GM19023 (cell line): Measurements from ENCODE around the gene SLC24A3.

ENCODE experiments used
- ATAC-seq: cut with Tn5 transposase; IDR thresholded peaks from one replicate; pipeline ENCODE4 v1.9.1; 2021; ENCODE audit warnings: mild to moderate bottlenecking, moderate library complexity; ENCODE audit not compliant: unreplicated experiment

SLC24A3 gene

GRCh38 chr20:19451231-19451922, 238.9 kb downstream of the SLC24A3 start:
- no peak for ATAC-seq

- no peak for ATAC-seq
These were observed 239.5 kb downstream of the SLC24A3 start for GRCh38 chr20:19451923-19452295.

GRCh38 chr20:19453410-19453809, 241.0 kb downstream of the SLC24A3 start:
- ATAC-seq, result no peak

GRCh38 chr20:19453862-19454261, 241.4 kb downstream of the SLC24A3 start:
- ATAC-seq, result no peak

- ATAC-seq, result no peak
These were observed 244.4 kb downstream of the SLC24A3 start for GRCh38 chr20:19456595-19457395.

GRCh38 chr20:19457611-19458010, 245.2 kb downstream of the SLC24A3 start:
- ATAC-seq, result no peak

GRCh38 chr20:19460386-19460785, 247.9 kb downstream of the SLC24A3 start:
- ATAC-seq, result no peak

GRCh38 chr20:19462491-19462890, 250.0 kb downstream of the SLC24A3 start:
- ATAC-seq, result no peak

- ATAC-seq, result no peak
These were observed 251.2 kb downstream of the SLC24A3 start for GRCh38 chr20:19463597-19463996.

- no peak for ATAC-seq
These were observed 253.1 kb downstream of the SLC24A3 start for GRCh38 chr20:19465536-19465935.

GRCh38 chr20:19466206-19466928, 253.9 kb downstream of the SLC24A3 start:
- ATAC-seq, result no peak

- ATAC-seq, result no peak
These were observed 260.9 kb downstream of the SLC24A3 start for GRCh38 chr20:19473216-19473921.

- ATAC-seq, result no peak
These were observed 261.5 kb downstream of the SLC24A3 start for GRCh38 chr20:19473922-19474286.

- no peak for ATAC-seq
These were observed 266.0 kb downstream of the SLC24A3 start for GRCh38 chr20:19478320-19478895.

GRCh38 chr20:19482726-19483125, 270.3 kb downstream of the SLC24A3 start:
- ATAC-seq, result no peak

- no peak for ATAC-seq
These were observed 270.9 kb downstream of the SLC24A3 start for GRCh38 chr20:19483309-19483708.

GRCh38 chr20:19486446-19486845, 274.0 kb downstream of the SLC24A3 start:
- ATAC-seq, result no peak

GRCh38 chr20:19487420-19487819, 275.0 kb downstream of the SLC24A3 start:
- ATAC-seq, result no peak

GRCh38 chr20:19491241-19491640, 278.8 kb downstream of the SLC24A3 start:
- ATAC-seq, result no peak

GRCh38 chr20:19492116-19492515, 279.7 kb downstream of the SLC24A3 start:
- ATAC-seq, result no peak
